Body of pancreas (tissue), 4 donors: ENCODE data around the gene ANKS3. TPM values are rescaled to one million over a fixed set of nuclear protein-coding genes. Genes with fewer than 3 reads are reported as not detected.

Experiments
- ATAC-seq: fragments of 150-250 bp; one replicate; pipeline ENCODE4 v1.9.1; 2016
- DNase-seq, 4 donors: peaks; one replicate each; pipeline ENCODE4 v3.0.0-alpha.2; 2019
- H3K27ac ChIP-seq, 4 donors: fragments of 200-600 bp; sonication (generic); 1 replicate in 3 of 4; 2 replicates in 1 of 4; pipeline versions ENCODE4 v1.5.1 to v1.6.1; 2016 to 2019; ENCODE audit warnings: mild to moderate bottlenecking in 1 of 4, mixed read lengths in 1 of 4, moderate library complexity in 1 of 4
- H3K27me3 ChIP-seq, 2 donors: fragments of 200-600 bp; sonication (generic); one replicate each; pipeline ENCODE4 v1.6.0; 2016; ENCODE audit warnings: mild to moderate bottlenecking in 1 of 2
- H3K36me3 ChIP-seq, 2 donors: fragments of 200-600 bp; sonication (generic); replicated peaks in 1 of 2; 2 replicates each; pipeline ENCODE4 v1.5.1; 2016; ENCODE audit warnings: low read depth in 2 of 2; ENCODE audit not compliant: insufficient read depth in 1 of 2
- H3K4me1 ChIP-seq: fragments of 200-600 bp; sonication (generic); one replicate; pipeline ENCODE4 v1.6.0; 2016
- H3K4me3 ChIP-seq, 2 donors: fragments of 200-600 bp; sonication (generic); 1 replicate in 1 of 2; 2 replicates in 1 of 2; pipeline ENCODE4 v1.5.1; 2016 to 2019
- H3K9me3 ChIP-seq, 3 donors: fragments of 200-600 bp; sonication (generic); 1 replicate in 2 of 3; 2 replicates in 1 of 3; pipeline ENCODE4 v1.5.1; 2016
- CTCF ChIP-seq, 7 experiments: fragments of 450-650 bp in 4 of 7; fragments of 200-600 bp in 3 of 7; sonication (generic) in 3 of 7; IDR thresholded peaks; one replicate each; pipeline ENCODE4 v1.5.1; 2016 to 2019; ENCODE audit warnings: antibody characterized with exemption in 7 of 7
- POLR2A ChIP-seq, 3 donors: fragments of 450-650 bp; IDR thresholded peaks; one replicate each; pipeline ENCODE4 v1.6.1; 2016; ENCODE audit warnings: antibody characterized with exemption in 3 of 3, mild to moderate bottlenecking in 2 of 3
- WGBS, 2 donors: methylation state at CpG; one replicate each; pipeline ENCODE4 v1.1.5; 2017; 5-methylcytosine and 5-hydroxymethylcytosine counted together
- intact Hi-C: fragments of 100-400 bp; cut with DNase I; formaldehyde crosslinking; loops from one replicate; pipeline ENCODE4 v1.15.1; 2023
- total RNA-seq, 2 donors: library from RNA; depleted of rRNA; stranded (reverse); fragments of >200 nt; gene quantifications; one replicate each; pipeline ENCODE4 v1.1.0, GENCODE V29; 2016

The ANKS3 gene
- total RNA-seq, 2 donors from 2014 or later: 16.6 to 64.9 TPM

DNA sequence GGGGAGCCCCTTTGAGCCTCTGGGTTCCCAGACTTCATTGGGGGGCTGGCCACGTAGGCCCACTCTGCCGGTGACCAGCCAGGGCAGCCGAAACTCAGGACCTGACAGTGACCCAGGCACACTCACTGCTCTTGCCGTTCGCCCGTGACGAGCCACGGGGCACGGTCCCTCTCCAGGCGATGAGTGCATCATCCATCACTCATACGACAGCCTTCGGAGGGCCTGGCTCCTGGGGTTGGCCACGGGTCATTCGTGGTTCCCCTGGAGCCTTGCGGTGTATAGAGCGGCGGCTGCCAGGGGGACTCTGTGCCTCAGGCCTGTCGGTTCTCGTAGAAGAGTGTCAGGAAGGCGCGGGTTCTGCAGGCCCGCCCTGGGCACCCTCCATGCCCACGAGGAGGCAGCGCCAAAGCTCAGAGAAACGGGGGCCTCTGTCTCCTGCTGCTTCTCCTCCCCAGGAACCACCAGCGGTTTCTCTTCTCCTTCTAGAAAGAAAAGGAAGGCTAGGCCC lies 51.9 kb downstream of the ANKS3 start:
- Histone ChIP-seq H3K4me1 (no peaks in the 10 kb centered on the region), H3K4me3 (no peak overlapping the region), H3K36me3 (peaks cover 0 to 13% of the 10 kb centered on the region in 2 donors), H3K9me3 (no peaks in the 10 kb centered on the region), H3K27me3 (no peaks in the 10 kb centered on the region), H3K27ac (no peak overlapping the region)
- no peak for DNase-seq
- intact Hi-C loops: no loop called here
- TF ChIP-seq POLR2A (IDR thresholded peaks at IDR 0.05): no peak
- no peak for TF ChIP-seq CTCF (IDR thresholded peaks at IDR 0.05)
- 78 to 84% methylated on average over 11 to 26 of the region's 26 CpGs for WGBS, 2 donors
- ATAC-seq: no peak

DNA sequence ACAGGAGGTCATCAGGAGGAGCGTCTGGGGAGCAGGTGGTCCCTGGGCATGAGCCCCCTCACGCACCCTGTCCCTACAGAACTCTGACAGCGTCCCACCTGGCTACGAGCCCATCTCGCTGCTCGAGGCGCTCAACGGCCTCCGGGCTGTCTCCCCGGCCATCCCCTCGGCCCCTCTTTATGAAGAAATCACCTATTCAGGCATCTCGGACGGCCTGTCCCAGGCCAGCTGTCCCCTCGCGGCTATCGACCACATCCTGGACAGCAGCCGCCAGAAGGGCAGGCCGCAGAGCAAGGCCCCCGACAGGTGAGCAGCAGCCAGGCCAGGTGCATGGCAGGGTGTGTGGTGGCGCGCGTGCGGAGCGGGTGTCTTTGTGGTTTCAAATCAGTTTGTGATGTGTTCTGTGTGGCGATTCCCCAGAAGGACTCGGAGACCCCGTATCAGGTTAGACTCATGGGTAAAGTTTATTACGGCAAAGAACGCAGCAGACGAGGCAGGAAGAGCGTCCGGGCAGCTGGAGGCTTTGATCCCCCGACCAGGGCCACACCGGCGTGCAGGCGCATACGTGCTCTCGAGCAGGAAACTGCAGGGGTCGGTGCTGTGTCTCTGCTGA lies 52.5 kb downstream of the ANKS3 start:
- H3K4me3 ChIP-seq: no peak overlapping the region
- H3K4me1 ChIP-seq: no peaks in the 10 kb centered on the region
- TF ChIP-seq CTCF (IDR thresholded peaks at IDR 0.05) (no peak), POLR2A (IDR thresholded peaks at IDR 0.05) (no peak)
- intact Hi-C loops: no loop called here
- H3K9me3 ChIP-seq: no peaks in the 10 kb centered on the region
- DNase-seq (no peak), ATAC-seq (no peak)
- 91 to 93% methylated on average over 25 to 33 of the region's 39 CpGs for WGBS, 2 donors
- no peak overlapping the region for H3K27ac ChIP-seq
- peaks cover 0 to 14% of the 10 kb centered on the region in 2 donors for H3K36me3 ChIP-seq
- no peaks in the 10 kb centered on the region for H3K27me3 ChIP-seq

- DNase-seq: no peak
- TF ChIP-seq POLR2A (IDR thresholded peaks at IDR 0.05): no peak
- Histone ChIP-seq H3K27me3 (no peaks in the 10 kb centered on the region), H3K9me3 (no peaks in the 10 kb centered on the region), H3K4me1 (no peaks in the 10 kb centered on the region), H3K36me3 (peaks cover 0 to 14% of the 10 kb centered on the region in 2 donors), H3K4me3 (no peak overlapping the region), H3K27ac (peak overlapping the region in 2 of 4 donors; percentile 57 to 67)
- 89 to 90% methylated on average over 18 to 24 of the region's 26 CpGs for WGBS, 2 donors
- intact Hi-C loops: no loop called here
- ATAC-seq: no peak
Measured at GRCh38 chr16:4680673-4681470, 53.2 kb downstream of the ANKS3 start.

DNA sequence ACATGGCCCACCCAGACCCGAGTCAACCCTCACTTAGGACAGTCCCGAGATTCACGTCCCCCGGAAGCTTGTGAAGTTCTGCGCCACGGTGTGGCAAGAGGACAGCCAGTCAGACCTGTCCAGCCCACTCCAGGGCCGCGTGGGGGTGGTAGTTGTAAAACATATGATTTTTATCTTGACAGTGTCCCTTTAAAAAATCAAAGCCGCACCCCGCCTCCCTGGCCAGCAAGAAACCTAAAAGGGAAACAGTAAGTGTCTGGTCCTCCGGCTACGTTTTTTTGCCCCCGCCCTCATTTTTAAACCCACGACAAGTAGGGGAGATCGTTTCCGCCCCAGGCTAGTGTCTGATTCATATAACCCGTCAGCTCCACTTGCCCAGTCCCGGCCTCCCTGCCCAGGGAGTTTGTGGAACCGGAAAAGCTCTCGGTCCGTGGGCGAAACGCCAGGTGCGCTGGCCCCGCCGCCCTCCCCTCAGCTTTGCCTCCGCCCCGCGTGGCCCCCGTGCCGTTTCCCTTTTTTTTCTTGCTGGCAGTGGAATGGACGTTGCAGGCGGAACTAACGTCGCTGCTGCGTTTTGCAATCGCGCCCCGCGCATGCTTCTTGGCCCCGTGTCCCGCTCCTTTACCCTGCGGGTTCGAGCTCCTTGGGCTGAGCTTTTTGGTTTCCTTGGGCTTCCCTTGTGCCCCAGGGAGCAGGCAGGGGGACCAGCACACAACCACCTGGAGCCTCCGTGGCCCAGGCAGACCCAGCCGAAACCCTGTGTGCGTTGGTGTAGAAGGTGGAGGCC lies 54.0 kb downstream of the ANKS3 start:
- intact Hi-C loops: no loop called here
- ATAC-seq (peak; percentile 39), DNase-seq (peak; percentile 40 to 66 (median 44))
- Histone ChIP-seq H3K4me1 (no peaks in the 10 kb centered on the region), H3K4me3 (no peak overlapping the region), H3K36me3 (peaks cover 0 to 14% of the 10 kb centered on the region in 2 donors), H3K27me3 (no peaks in the 10 kb centered on the region), H3K27ac (peak overlapping the region in 2 of 4 donors; percentile 57 to 67), H3K9me3 (no peaks in the 10 kb centered on the region)
- TF ChIP-seq POLR2A (IDR thresholded peaks at IDR 0.05): peak in 2 of 3 donors; percentile 9 to 11
- no peak for TF ChIP-seq CTCF (IDR thresholded peaks at IDR 0.05)
- 74 to 84% methylated on average over 43 to 47 of the region's 47 CpGs for WGBS, 2 donors
